H9 (cell line): ENCODE results near the gene ARFIP1. TPM values are rescaled to one million over a fixed set of nuclear protein-coding genes. Genes with fewer than 3 reads are reported as not detected.

Experiments
- DNase-seq: peaks from one replicate; pipeline ENCODE4 v3.0.0-alpha.2; 2017
- H2AFZ ChIP-seq: one replicate; pipeline ENCODE4 v1.6.1; 2013; ENCODE audit warnings: mild to moderate bottlenecking, low read length, control low read depth, moderate library complexity
- H2AK5ac ChIP-seq: 2 replicates; pipeline ENCODE4 v1.6.1; 2013; ENCODE audit warnings: low read length, control low read depth, mixed read lengths; ENCODE audit not compliant: insufficient read length
- H2BK120ac ChIP-seq: one replicate; pipeline ENCODE4 v1.6.1; 2013; ENCODE audit warnings: low read depth, mild to moderate bottlenecking, low read length, control low read depth, inconsistent platforms; ENCODE audit not compliant: poor library complexity, severe bottlenecking
- H2BK12ac ChIP-seq: 2 replicates; pipeline ENCODE4 v1.6.1; 2013; ENCODE audit warnings: low read length, control low read depth, mixed read lengths, low read depth; ENCODE audit not compliant: insufficient read length
- H2BK15ac ChIP-seq: 2 replicates; pipeline ENCODE4 v1.6.1; 2013; ENCODE audit warnings: low read depth, low read length, control low read depth
- H2BK20ac ChIP-seq: one replicate; pipeline ENCODE4 v1.6.1; 2013; ENCODE audit warnings: low read depth, mild to moderate bottlenecking, low read length, control low read depth, inconsistent platforms; ENCODE audit not compliant: poor library complexity, severe bottlenecking
- H2BK5ac ChIP-seq: 2 replicates; pipeline ENCODE4 v1.6.1; 2013; ENCODE audit warnings: low read length, control low read depth, mixed read lengths; ENCODE audit not compliant: insufficient read length
- H3K14ac ChIP-seq: 2 replicates; pipeline ENCODE4 v1.6.1; 2013; ENCODE audit warnings: low read length, control low read depth; ENCODE audit not compliant: insufficient read depth
- H3K18ac ChIP-seq: 2 replicates; pipeline ENCODE4 v1.6.1; 2013; ENCODE audit warnings: low read depth, mild to moderate bottlenecking, mixed read lengths, low read length, control low read depth; ENCODE audit not compliant: insufficient read length
- H3K23ac ChIP-seq: 2 replicates; pipeline ENCODE4 v1.6.1; 2013; ENCODE audit warnings: low read length, control low read depth, mixed read lengths, low read depth; ENCODE audit not compliant: insufficient read length
- H3K23me2 ChIP-seq: 2 replicates; pipeline ENCODE4 v1.6.1; 2013; ENCODE audit warnings: low read depth, mild to moderate bottlenecking, mixed read lengths, low read length, control low read depth; ENCODE audit not compliant: insufficient read length, poor library complexity, severe bottlenecking
- H3K27ac ChIP-seq: 2 replicates; pipeline ENCODE4 v1.5.1; 2013; ENCODE audit warnings: low read length, control low read depth, mixed read lengths, low read depth; ENCODE audit not compliant: insufficient read length
- H3K27me3 ChIP-seq: 2 replicates; pipeline ENCODE4 v1.6.1; 2013; ENCODE audit warnings: low read length, control low read depth, inconsistent platforms; ENCODE audit not compliant: insufficient read depth
- H3K4ac ChIP-seq: 2 replicates; pipeline ENCODE4 v1.6.1; 2013; ENCODE audit warnings: low read depth, mild to moderate bottlenecking, control low read depth, inconsistent platforms, low read length, moderate library complexity
- H3K4me1 ChIP-seq: 2 replicates; pipeline ENCODE4 v1.6.1; 2013; ENCODE audit warnings: low read length, control low read depth, inconsistent platforms; ENCODE audit not compliant: insufficient read depth
- H3K4me2 ChIP-seq: 2 replicates; pipeline ENCODE4 v1.6.1; 2013; ENCODE audit warnings: low read length, control low read depth, mixed read lengths; ENCODE audit not compliant: insufficient read length, insufficient read depth
- H3K56ac ChIP-seq: 2 replicates; pipeline ENCODE4 v1.6.1; 2013; ENCODE audit warnings: low read depth, mild to moderate bottlenecking, mixed read lengths, low read length, control low read depth; ENCODE audit not compliant: insufficient read length
- H3K79me1 ChIP-seq: 2 replicates; pipeline ENCODE4 v1.6.1; 2013; ENCODE audit warnings: low read depth, mild to moderate bottlenecking, moderate library complexity, low read length, control low read depth, inconsistent platforms; ENCODE audit not compliant: insufficient read depth, poor library complexity, severe bottlenecking
- H3K79me2 ChIP-seq: 2 replicates; pipeline ENCODE4 v1.6.1; 2013; ENCODE audit warnings: low read length, control low read depth, inconsistent platforms; ENCODE audit not compliant: insufficient read depth
- H3K9ac ChIP-seq: 2 replicates; pipeline ENCODE4 v1.6.1; 2013; ENCODE audit warnings: low read length, control low read depth, mixed read lengths; ENCODE audit not compliant: insufficient read length; ENCODE audit errors: extremely low read depth
- H3K9me3 ChIP-seq: one replicate; pipeline ENCODE4 v1.6.1; 2013; ENCODE audit warnings: low read depth, low read length, inconsistent platforms; ENCODE audit not compliant: control insufficient read depth
- H3T11ph ChIP-seq: one replicate; pipeline ENCODE4 v1.6.1; 2013; ENCODE audit warnings: mild to moderate bottlenecking, low read length, control low read depth, inconsistent platforms
- H4K20me1 ChIP-seq: one replicate; pipeline ENCODE4 v1.6.1; 2013; ENCODE audit not compliant: control insufficient read depth, insufficient read length, insufficient read depth
- H4K5ac ChIP-seq: 2 replicates; pipeline ENCODE4 v1.6.1; 2013; ENCODE audit warnings: low read depth, mild to moderate bottlenecking, mixed read lengths, low read length, control low read depth; ENCODE audit not compliant: insufficient read length
- H4K8ac ChIP-seq: replicated peaks from 2 replicates; pipeline ENCODE4 v1.6.1; 2013; ENCODE audit warnings: low read length, control low read depth, mixed read lengths, low read depth; ENCODE audit not compliant: insufficient read length
- H4K91ac ChIP-seq: 2 replicates; pipeline ENCODE4 v1.6.1; 2013; ENCODE audit warnings: low read depth, mild to moderate bottlenecking, moderate library complexity, mixed read lengths, low read length, control low read depth; ENCODE audit not compliant: insufficient read length
- H3K27ac Mint-ChIP-seq, 3 experiments: 2 replicates in 2 of 3; 3 replicates in 1 of 3; pipeline ENCODE4 v1.8.0; 2020 to 2021; ENCODE audit warnings: mixed read lengths in 3 of 3, mild to moderate bottlenecking in 1 of 3, moderate library complexity in 1 of 3
- H3K27me3 Mint-ChIP-seq: 2 replicates; pipeline ENCODE4 v1.8.0; 2021; ENCODE audit warnings: low read depth, mild to moderate bottlenecking, moderate library complexity, mixed read lengths
- H3K36me3 Mint-ChIP-seq, 3 experiments: 2 replicates in 2 of 3; 3 replicates in 1 of 3; pipeline ENCODE4 v1.8.0; 2020 to 2021; ENCODE audit warnings: low read depth in 3 of 3, mixed read lengths in 3 of 3; ENCODE audit not compliant: insufficient read depth in 1 of 3
- H3K4me1 Mint-ChIP-seq, 2 experiments: 2 replicates each; pipeline ENCODE4 v1.8.0; 2020; ENCODE audit warnings: mixed read lengths in 2 of 2
- H3K4me3 Mint-ChIP-seq, 2 experiments: 2 replicates in 1 of 2; 3 replicates in 1 of 2; pipeline ENCODE4 v1.8.0; 2020 to 2021; ENCODE audit warnings: mild to moderate bottlenecking in 2 of 2, mixed read lengths in 2 of 2, moderate library complexity in 1 of 2
- H3K9me3 Mint-ChIP-seq, 2 experiments: 2 replicates in 1 of 2; 3 replicates in 1 of 2; pipeline ENCODE4 v1.8.0; 2020; ENCODE audit warnings: mild to moderate bottlenecking in 2 of 2, mixed read lengths in 2 of 2, moderate library complexity in 1 of 2
- WGBS: extraction: QIAGEN DNeasy Blood & Tissue Kit; methylation state at CpG from one replicate; pipeline ENCODE4 v1.1.7; 2013; ENCODE audit warnings: missing lambda C conversion rate, low lambda C conversion rate, mixed read lengths; ENCODE audit not compliant: insufficient read length; ENCODE audit errors: extremely low coverage; 5-methylcytosine and 5-hydroxymethylcytosine counted together
- total RNA-seq: library from RNA; stranded (reverse); gene quantifications from 2 replicates; pipeline ENCODE4 v1.2.1, GENCODE V29; 2021
- TF ChIP-seq, protein P1 (sequence below): fragments of 200-600 bp; sonication (generic); conservative IDR thresholded peaks from 3 replicates; pipeline ENCODE4 v1.8.0; 2021; ENCODE audit warnings: antibody characterized with exemption, mild to moderate bottlenecking

ARFIP1 gene
- total RNA-seq, 1 experiment from 2014 or later = 30.8 TPM

DNA sequence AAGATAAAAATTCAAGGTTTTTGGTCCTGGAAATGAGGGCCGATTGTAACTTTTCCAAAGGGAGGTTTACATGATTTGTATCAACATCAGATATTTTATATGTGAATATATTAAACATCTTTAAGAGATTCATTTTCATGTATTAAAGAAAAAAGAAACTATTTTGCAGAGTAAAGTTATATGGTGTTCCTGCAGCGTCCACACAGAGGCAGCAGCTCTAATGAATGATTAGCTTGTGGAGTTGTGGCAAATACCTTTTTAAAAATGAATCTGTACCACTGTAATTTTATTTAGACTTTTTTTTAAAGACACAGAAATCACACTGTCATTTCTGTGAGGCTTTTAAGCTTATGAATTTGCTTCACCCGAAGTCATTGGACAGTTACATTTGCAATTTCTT lies 130.8 kb downstream of the ARFIP1 start:
- Histone ChIP-seq H3K4me2 (no peak overlapping the region), H3K23ac (no peak overlapping the region), H3K79me2 (no peaks in the 10 kb centered on the region), H3K27me3 (no peaks in the 10 kb centered on the region), H3K9ac (no peak overlapping the region), H3T11ph (no peak overlapping the region), H3K79me1 (no peaks in the 10 kb centered on the region), H4K5ac (no peak overlapping the region), H2BK120ac (no peak overlapping the region), H3K23me2 (no peaks in the 10 kb centered on the region), H3K18ac (no peak overlapping the region), H3K27ac (no peak overlapping the region), H2AK5ac (no peak overlapping the region), H4K8ac (no peak overlapping the region), H2BK15ac (no peak overlapping the region), H3K4me1 (no peaks in the 10 kb centered on the region), H4K91ac (no peak overlapping the region), H2BK12ac (no peak overlapping the region), H3K56ac (no peak overlapping the region), H2BK20ac (no peak overlapping the region), H4K20me1 (no peaks in the 10 kb centered on the region), H2AFZ (no peak overlapping the region), H2BK5ac (no peak overlapping the region), H3K14ac (no peak overlapping the region), H3K9me3 (no peaks in the 10 kb centered on the region), H3K4ac (no peak overlapping the region)
- no peak overlapping the region for H3K27ac Mint-ChIP-seq
- no peaks in the 10 kb centered on the region for H3K9me3 Mint-ChIP-seq
- TF ChIP-seq, protein P1, sequence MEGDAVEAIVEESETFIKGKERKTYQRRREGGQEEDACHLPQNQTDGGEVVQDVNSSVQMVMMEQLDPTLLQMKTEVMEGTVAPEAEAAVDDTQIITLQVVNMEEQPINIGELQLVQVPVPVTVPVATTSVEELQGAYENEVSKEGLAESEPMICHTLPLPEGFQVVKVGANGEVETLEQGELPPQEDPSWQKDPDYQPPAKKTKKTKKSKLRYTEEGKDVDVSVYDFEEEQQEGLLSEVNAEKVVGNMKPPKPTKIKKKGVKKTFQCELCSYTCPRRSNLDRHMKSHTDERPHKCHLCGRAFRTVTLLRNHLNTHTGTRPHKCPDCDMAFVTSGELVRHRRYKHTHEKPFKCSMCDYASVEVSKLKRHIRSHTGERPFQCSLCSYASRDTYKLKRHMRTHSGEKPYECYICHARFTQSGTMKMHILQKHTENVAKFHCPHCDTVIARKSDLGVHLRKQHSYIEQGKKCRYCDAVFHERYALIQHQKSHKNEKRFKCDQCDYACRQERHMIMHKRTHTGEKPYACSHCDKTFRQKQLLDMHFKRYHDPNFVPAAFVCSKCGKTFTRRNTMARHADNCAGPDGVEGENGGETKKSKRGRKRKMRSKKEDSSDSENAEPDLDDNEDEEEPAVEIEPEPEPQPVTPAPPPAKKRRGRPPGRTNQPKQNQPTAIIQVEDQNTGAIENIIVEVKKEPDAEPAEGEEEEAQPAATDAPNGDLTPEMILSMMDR = no peak
- H3K4me3 Mint-ChIP-seq = no peak overlapping the region
- no peaks in the 10 kb centered on the region for H3K27me3 Mint-ChIP-seq
- peaks cover 6 to 10% (median 8%) of the 10 kb centered on the region in 3 experiments; a peak in 5 of 7 replicates for H3K36me3 Mint-ChIP-seq
- H3K4me1 Mint-ChIP-seq = no peaks in the 10 kb centered on the region
- DNase-seq = no peak
- no CpG with 5 or more reads among the region's 3 CpGs for WGBS
